H9 (cell line): Measurements from ENCODE around the gene CRYGC. TPM values are rescaled to one million over a fixed set of nuclear protein-coding genes. Genes with fewer than 3 reads are reported as not detected.

ENCODE experiments used
- DNase-seq: peaks from one replicate; pipeline ENCODE4 v3.0.0-alpha.2; 2017
- H2AFZ ChIP-seq: one replicate; pipeline ENCODE4 v1.6.1; 2013; ENCODE audit warnings: mild to moderate bottlenecking, low read length, control low read depth, moderate library complexity
- H2AK5ac ChIP-seq: 2 replicates; pipeline ENCODE4 v1.6.1; 2013; ENCODE audit warnings: low read length, control low read depth, mixed read lengths; ENCODE audit not compliant: insufficient read length
- H2BK120ac ChIP-seq: one replicate; pipeline ENCODE4 v1.6.1; 2013; ENCODE audit warnings: low read depth, mild to moderate bottlenecking, low read length, control low read depth, inconsistent platforms; ENCODE audit not compliant: poor library complexity, severe bottlenecking
- H2BK12ac ChIP-seq: 2 replicates; pipeline ENCODE4 v1.6.1; 2013; ENCODE audit warnings: low read length, control low read depth, mixed read lengths, low read depth; ENCODE audit not compliant: insufficient read length
- H2BK15ac ChIP-seq: 2 replicates; pipeline ENCODE4 v1.6.1; 2013; ENCODE audit warnings: low read depth, low read length, control low read depth
- H2BK20ac ChIP-seq: one replicate; pipeline ENCODE4 v1.6.1; 2013; ENCODE audit warnings: low read depth, mild to moderate bottlenecking, low read length, control low read depth, inconsistent platforms; ENCODE audit not compliant: poor library complexity, severe bottlenecking
- H2BK5ac ChIP-seq: 2 replicates; pipeline ENCODE4 v1.6.1; 2013; ENCODE audit warnings: low read length, control low read depth, mixed read lengths; ENCODE audit not compliant: insufficient read length
- H3K14ac ChIP-seq: 2 replicates; pipeline ENCODE4 v1.6.1; 2013; ENCODE audit warnings: low read length, control low read depth; ENCODE audit not compliant: insufficient read depth
- H3K18ac ChIP-seq: 2 replicates; pipeline ENCODE4 v1.6.1; 2013; ENCODE audit warnings: low read depth, mild to moderate bottlenecking, mixed read lengths, low read length, control low read depth; ENCODE audit not compliant: insufficient read length
- H3K23ac ChIP-seq: 2 replicates; pipeline ENCODE4 v1.6.1; 2013; ENCODE audit warnings: low read length, control low read depth, mixed read lengths, low read depth; ENCODE audit not compliant: insufficient read length
- H3K23me2 ChIP-seq: 2 replicates; pipeline ENCODE4 v1.6.1; 2013; ENCODE audit warnings: low read depth, mild to moderate bottlenecking, mixed read lengths, low read length, control low read depth; ENCODE audit not compliant: insufficient read length, poor library complexity, severe bottlenecking
- H3K27ac ChIP-seq: 2 replicates; pipeline ENCODE4 v1.5.1; 2013; ENCODE audit warnings: low read length, control low read depth, mixed read lengths, low read depth; ENCODE audit not compliant: insufficient read length
- H3K27me3 ChIP-seq: 2 replicates; pipeline ENCODE4 v1.6.1; 2013; ENCODE audit warnings: low read length, control low read depth, inconsistent platforms; ENCODE audit not compliant: insufficient read depth
- H3K4ac ChIP-seq: 2 replicates; pipeline ENCODE4 v1.6.1; 2013; ENCODE audit warnings: low read depth, mild to moderate bottlenecking, control low read depth, inconsistent platforms, low read length, moderate library complexity
- H3K4me1 ChIP-seq: 2 replicates; pipeline ENCODE4 v1.6.1; 2013; ENCODE audit warnings: low read length, control low read depth, inconsistent platforms; ENCODE audit not compliant: insufficient read depth
- H3K4me2 ChIP-seq: 2 replicates; pipeline ENCODE4 v1.6.1; 2013; ENCODE audit warnings: low read length, control low read depth, mixed read lengths; ENCODE audit not compliant: insufficient read length, insufficient read depth
- H3K56ac ChIP-seq: 2 replicates; pipeline ENCODE4 v1.6.1; 2013; ENCODE audit warnings: low read depth, mild to moderate bottlenecking, mixed read lengths, low read length, control low read depth; ENCODE audit not compliant: insufficient read length
- H3K79me1 ChIP-seq: 2 replicates; pipeline ENCODE4 v1.6.1; 2013; ENCODE audit warnings: low read depth, mild to moderate bottlenecking, moderate library complexity, low read length, control low read depth, inconsistent platforms; ENCODE audit not compliant: insufficient read depth, poor library complexity, severe bottlenecking
- H3K79me2 ChIP-seq: 2 replicates; pipeline ENCODE4 v1.6.1; 2013; ENCODE audit warnings: low read length, control low read depth, inconsistent platforms; ENCODE audit not compliant: insufficient read depth
- H3K9ac ChIP-seq: 2 replicates; pipeline ENCODE4 v1.6.1; 2013; ENCODE audit warnings: low read length, control low read depth, mixed read lengths; ENCODE audit not compliant: insufficient read length; ENCODE audit errors: extremely low read depth
- H3K9me3 ChIP-seq: one replicate; pipeline ENCODE4 v1.6.1; 2013; ENCODE audit warnings: low read depth, low read length, inconsistent platforms; ENCODE audit not compliant: control insufficient read depth
- H3T11ph ChIP-seq: one replicate; pipeline ENCODE4 v1.6.1; 2013; ENCODE audit warnings: mild to moderate bottlenecking, low read length, control low read depth, inconsistent platforms
- H4K20me1 ChIP-seq: one replicate; pipeline ENCODE4 v1.6.1; 2013; ENCODE audit not compliant: control insufficient read depth, insufficient read length, insufficient read depth
- H4K5ac ChIP-seq: 2 replicates; pipeline ENCODE4 v1.6.1; 2013; ENCODE audit warnings: low read depth, mild to moderate bottlenecking, mixed read lengths, low read length, control low read depth; ENCODE audit not compliant: insufficient read length
- H4K8ac ChIP-seq: replicated peaks from 2 replicates; pipeline ENCODE4 v1.6.1; 2013; ENCODE audit warnings: low read length, control low read depth, mixed read lengths, low read depth; ENCODE audit not compliant: insufficient read length
- H4K91ac ChIP-seq: 2 replicates; pipeline ENCODE4 v1.6.1; 2013; ENCODE audit warnings: low read depth, mild to moderate bottlenecking, moderate library complexity, mixed read lengths, low read length, control low read depth; ENCODE audit not compliant: insufficient read length
- H3K27ac Mint-ChIP-seq, 3 experiments: 2 replicates in 2 of 3; 3 replicates in 1 of 3; pipeline ENCODE4 v1.8.0; 2020 to 2021; ENCODE audit warnings: mixed read lengths in 3 of 3, mild to moderate bottlenecking in 1 of 3, moderate library complexity in 1 of 3
- H3K27me3 Mint-ChIP-seq: 2 replicates; pipeline ENCODE4 v1.8.0; 2021; ENCODE audit warnings: low read depth, mild to moderate bottlenecking, moderate library complexity, mixed read lengths
- H3K36me3 Mint-ChIP-seq, 3 experiments: 2 replicates in 2 of 3; 3 replicates in 1 of 3; pipeline ENCODE4 v1.8.0; 2020 to 2021; ENCODE audit warnings: low read depth in 3 of 3, mixed read lengths in 3 of 3; ENCODE audit not compliant: insufficient read depth in 1 of 3
- H3K4me1 Mint-ChIP-seq, 2 experiments: 2 replicates each; pipeline ENCODE4 v1.8.0; 2020; ENCODE audit warnings: mixed read lengths in 2 of 2
- H3K4me3 Mint-ChIP-seq, 2 experiments: 2 replicates in 1 of 2; 3 replicates in 1 of 2; pipeline ENCODE4 v1.8.0; 2020 to 2021; ENCODE audit warnings: mild to moderate bottlenecking in 2 of 2, mixed read lengths in 2 of 2, moderate library complexity in 1 of 2
- H3K9me3 Mint-ChIP-seq, 2 experiments: 2 replicates in 1 of 2; 3 replicates in 1 of 2; pipeline ENCODE4 v1.8.0; 2020; ENCODE audit warnings: mild to moderate bottlenecking in 2 of 2, mixed read lengths in 2 of 2, moderate library complexity in 1 of 2
- WGBS: extraction: QIAGEN DNeasy Blood & Tissue Kit; methylation state at CpG from one replicate; pipeline ENCODE4 v1.1.7; 2013; ENCODE audit warnings: missing lambda C conversion rate, low lambda C conversion rate, mixed read lengths; ENCODE audit not compliant: insufficient read length; ENCODE audit errors: extremely low coverage; 5-methylcytosine and 5-hydroxymethylcytosine counted together
- total RNA-seq: library from RNA; stranded (reverse); gene quantifications from 2 replicates; pipeline ENCODE4 v1.2.1, GENCODE V29; 2021
- TF ChIP-seq, protein P1 (sequence below): fragments of 200-600 bp; sonication (generic); conservative IDR thresholded peaks from 3 replicates; pipeline ENCODE4 v1.8.0; 2021; ENCODE audit warnings: antibody characterized with exemption, mild to moderate bottlenecking

CRYGC gene
- total RNA-seq, 1 experiment from 2014 or later: not detected

DNA sequence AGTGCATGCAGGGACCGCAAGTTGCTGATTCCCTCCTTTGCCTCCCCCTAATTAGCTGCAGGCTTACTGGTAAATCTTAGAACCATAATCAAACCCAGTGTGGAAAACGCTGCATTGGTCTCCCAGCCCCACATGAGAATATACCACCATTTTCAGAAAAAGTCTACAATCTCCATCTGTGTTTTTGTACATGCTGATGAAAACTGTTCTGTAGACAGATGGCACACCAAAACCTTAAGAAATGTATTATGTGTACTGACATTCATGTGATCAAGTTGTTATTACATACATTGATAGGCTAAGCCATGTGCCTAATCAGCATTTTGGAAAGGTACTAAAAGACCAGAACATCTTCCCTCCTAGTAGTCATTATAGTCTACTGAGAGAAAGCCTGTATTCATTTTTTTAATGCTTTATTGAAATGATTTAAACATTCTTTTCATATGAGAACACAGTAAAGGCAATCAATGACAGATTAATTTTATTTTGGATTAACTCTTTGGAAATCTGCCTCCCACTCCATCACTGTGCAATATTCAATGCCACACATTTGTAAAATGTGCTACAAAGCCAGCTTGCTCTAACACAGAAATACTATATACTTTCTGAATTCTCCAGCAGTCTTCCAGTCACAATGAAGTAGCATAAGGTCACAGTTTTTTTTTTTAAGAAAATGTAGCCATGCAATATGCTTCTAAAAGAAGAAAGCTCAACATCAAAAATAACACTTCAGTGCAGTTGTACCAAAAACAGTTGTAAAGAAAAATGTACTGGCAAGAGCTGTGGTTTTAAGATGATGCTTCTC, 35.5 kb upstream of the CRYGC start:
- no peak overlapping the region for H2AFZ ChIP-seq
- H3K14ac ChIP-seq: no peak overlapping the region
- no peak overlapping the region for H3K18ac ChIP-seq
- no peaks in the 10 kb centered on the region for H3K79me2 ChIP-seq
- H4K20me1 ChIP-seq: no peaks in the 10 kb centered on the region
- no peak for DNase-seq
- no peak overlapping the region for H3K9ac ChIP-seq
- no peak overlapping the region for H3K27ac ChIP-seq
- TF ChIP-seq, protein P1, sequence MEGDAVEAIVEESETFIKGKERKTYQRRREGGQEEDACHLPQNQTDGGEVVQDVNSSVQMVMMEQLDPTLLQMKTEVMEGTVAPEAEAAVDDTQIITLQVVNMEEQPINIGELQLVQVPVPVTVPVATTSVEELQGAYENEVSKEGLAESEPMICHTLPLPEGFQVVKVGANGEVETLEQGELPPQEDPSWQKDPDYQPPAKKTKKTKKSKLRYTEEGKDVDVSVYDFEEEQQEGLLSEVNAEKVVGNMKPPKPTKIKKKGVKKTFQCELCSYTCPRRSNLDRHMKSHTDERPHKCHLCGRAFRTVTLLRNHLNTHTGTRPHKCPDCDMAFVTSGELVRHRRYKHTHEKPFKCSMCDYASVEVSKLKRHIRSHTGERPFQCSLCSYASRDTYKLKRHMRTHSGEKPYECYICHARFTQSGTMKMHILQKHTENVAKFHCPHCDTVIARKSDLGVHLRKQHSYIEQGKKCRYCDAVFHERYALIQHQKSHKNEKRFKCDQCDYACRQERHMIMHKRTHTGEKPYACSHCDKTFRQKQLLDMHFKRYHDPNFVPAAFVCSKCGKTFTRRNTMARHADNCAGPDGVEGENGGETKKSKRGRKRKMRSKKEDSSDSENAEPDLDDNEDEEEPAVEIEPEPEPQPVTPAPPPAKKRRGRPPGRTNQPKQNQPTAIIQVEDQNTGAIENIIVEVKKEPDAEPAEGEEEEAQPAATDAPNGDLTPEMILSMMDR: no peak
- no peak overlapping the region for H4K5ac ChIP-seq
- H3K4me1 ChIP-seq: peaks cover 2% of the 10 kb centered on the region; the same call in 1 of the 2 replicates
- no peaks in the 10 kb centered on the region for H3K27me3 ChIP-seq
- H3K9me3 Mint-ChIP-seq: no peaks in the 10 kb centered on the region; a peak in 1 of 5 replicates
- WGBS: no CpG with 5 or more reads among the region's 2 CpGs
- H2BK12ac ChIP-seq: no peak overlapping the region
- no peak overlapping the region for H2AK5ac ChIP-seq
- H3K9me3 ChIP-seq: no peaks in the 10 kb centered on the region
- H2BK5ac ChIP-seq: no peak overlapping the region
- H3K23ac ChIP-seq: no peak overlapping the region
- no peak overlapping the region for H4K8ac ChIP-seq
- H3K36me3 Mint-ChIP-seq: no peaks in the 10 kb centered on the region
- no peaks in the 10 kb centered on the region for H3K27me3 Mint-ChIP-seq
- H4K91ac ChIP-seq: no peak overlapping the region
- no peaks in the 10 kb centered on the region for H3K23me2 ChIP-seq
- no peak overlapping the region for H3K56ac ChIP-seq
- no peak overlapping the region for H2BK15ac ChIP-seq
- H3K79me1 ChIP-seq: no peaks in the 10 kb centered on the region
- no peak overlapping the region for H3K4me3 Mint-ChIP-seq
- H3K27ac Mint-ChIP-seq: no peak overlapping the region
- H2BK20ac ChIP-seq: no peak overlapping the region
- H3K4me2 ChIP-seq: no peak overlapping the region
- peaks cover 10 to 15% of the 10 kb centered on the region in 2 experiments for H3K4me1 Mint-ChIP-seq
- H3K4ac ChIP-seq: no peak overlapping the region
- no peak overlapping the region for H3T11ph ChIP-seq
- no peak overlapping the region for H2BK120ac ChIP-seq
